ENCODE data around the gene ZBTB48.

DNA sequence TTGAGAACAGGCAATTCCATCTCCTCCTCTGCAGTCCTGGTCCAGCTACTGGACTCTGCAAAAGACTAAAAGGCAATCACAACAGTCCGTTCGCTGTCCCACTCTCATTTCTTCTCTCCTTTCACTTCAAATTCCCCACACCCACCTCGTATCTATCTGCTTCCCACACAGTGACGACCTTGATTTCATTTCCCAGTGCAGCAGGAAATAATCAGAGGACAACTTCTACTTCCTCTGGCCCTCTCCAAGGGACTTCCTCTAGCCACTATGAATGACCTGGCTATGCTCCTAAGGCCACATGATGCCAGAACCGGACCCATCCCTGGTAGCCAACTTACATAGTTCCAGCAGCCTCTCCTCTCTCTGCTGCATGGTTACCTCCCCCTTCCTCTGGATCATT lies 33.5 kb upstream of the ZBTB48 start:
- no peak for TF ChIP-seq CTCF (conservative IDR thresholded peaks at IDR 0.05; ENCODE audit: low read depth, low read length)
- TF ChIP-seq EZH2 (IDR thresholded peaks at IDR 0.05; ENCODE audit: borderline replicate concordance, low read depth, low read length, poor library complexity, severe bottlenecking) = no peak

Data from A673 (cell line).